Raji (cell line): ENCODE results near the gene SUPT6H.

Experiments used
- POLR2A ChIP-seq: IDR thresholded peaks from 2 replicates; pipeline ENCODE4 v1.6.1; 2011; ENCODE audit warnings: low read depth, low read length, control low read depth; ENCODE audit not compliant: insufficient read depth

Gene SUPT6H

GRCh38 chr17:28734712-28735241 is 72.8 kb downstream of the SUPT6H start:
- TF ChIP-seq POLR2A: no peak

GRCh38 chr17:28735242-28735722 is 73.3 kb downstream of the SUPT6H start:
- TF ChIP-seq POLR2A: no peak

GRCh38 chr17:28737316-28737715 is 75.3 kb downstream of the SUPT6H start:
- TF ChIP-seq POLR2A: no peak

DNA sequence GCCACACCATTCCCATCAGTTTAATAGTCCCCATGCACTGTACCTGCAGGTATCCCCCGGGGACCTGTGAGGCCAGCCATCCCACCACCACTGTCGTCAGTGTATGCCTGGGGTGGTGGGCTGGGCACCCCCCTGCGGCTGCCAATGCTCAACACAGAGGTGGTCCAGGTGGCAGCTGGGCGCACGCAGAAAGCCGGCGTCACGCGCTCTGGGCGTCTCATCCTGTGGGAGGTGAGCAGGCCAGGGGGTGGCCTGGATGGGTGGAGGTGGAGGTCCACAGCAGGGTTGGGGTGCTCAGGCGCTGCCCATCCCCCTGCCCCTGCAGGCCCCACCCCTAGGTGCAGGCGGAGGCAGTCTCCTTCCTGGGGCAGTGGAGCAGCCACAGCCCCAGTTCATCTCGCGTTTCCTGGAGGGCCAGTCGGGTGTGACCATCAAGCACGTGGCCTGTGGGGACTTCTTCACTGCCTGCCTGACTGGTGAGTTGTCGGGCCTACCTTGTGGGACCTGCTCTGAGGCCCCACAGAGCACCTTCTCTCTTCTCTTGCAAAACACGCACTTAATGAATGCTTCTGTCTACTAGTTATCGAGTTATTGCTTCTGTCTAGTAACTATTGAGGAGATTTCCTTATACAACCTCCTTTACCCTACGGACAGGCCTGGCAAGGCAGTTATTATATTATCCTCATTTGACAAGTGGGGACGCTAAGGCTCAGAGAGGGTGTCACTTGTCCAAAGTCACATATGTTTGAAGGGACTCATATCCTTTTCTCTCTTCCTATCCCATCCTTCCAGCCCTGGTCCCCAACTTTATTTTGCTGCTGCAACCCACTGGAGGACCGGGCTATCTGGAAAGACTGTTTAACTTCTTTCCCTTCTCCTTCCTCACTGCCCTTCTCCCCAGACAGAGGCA is 76.0 kb downstream of the SUPT6H start:
- TF ChIP-seq POLR2A: peak; percentile 86

- 0 out of 2 replicates have a peak, but pooled peaks have one; percentile 31 for TF ChIP-seq POLR2A
Observed at GRCh38 chr17:28738680-28739384, 76.8 kb downstream of the SUPT6H start.

GRCh38 chr17:28740406-28741357 is 78.7 kb downstream of the SUPT6H start:
- TF ChIP-seq POLR2A: no peak

DNA sequence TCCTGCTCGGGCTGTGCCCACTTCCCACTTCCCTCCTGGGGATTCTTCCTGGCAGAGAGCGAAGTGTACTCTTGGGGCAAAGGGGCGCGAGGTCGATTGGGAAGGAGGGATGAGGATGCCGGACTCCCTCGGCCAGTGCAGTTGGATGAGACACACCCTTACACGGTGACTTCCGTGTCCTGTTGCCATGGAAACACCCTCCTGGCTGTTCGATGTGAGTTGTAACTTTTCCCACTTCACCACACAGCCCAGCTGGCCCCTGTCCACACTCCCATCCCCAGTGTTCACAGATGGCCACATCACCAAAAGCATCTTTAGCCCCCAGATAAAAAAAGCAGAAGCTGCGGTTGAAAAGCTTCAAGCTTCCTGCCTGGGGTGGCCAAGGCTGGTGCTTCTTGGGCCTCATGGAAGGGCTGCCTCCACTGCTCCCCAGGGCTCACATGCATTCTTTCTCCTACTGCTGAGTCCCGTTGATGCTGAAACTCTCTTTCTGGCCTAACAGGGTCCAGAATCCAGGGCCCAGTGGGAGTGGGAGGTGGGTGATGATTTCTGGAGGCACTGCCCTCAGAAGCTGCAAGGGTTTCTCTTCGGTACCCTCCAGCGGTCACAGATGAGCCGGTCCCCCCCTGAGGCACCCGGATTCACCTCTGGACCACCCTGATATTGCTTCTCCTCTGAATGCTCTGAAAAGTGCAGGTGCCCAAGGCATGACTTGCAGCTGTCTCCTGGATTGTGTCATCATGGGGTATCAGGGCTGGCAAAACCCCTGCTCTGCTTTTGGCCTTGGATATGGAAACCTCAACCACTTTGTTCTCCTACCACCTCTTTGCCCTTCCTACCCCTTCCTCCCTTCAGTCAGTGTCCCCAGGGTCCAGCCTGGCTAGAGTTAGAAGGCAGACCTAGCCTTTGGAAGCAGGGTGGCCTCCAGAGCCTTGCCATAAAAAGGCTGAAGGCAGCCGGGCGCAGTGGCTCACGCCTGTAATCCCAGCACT is 79.6 kb downstream of the SUPT6H start:
- TF ChIP-seq POLR2A: peak; percentile 53

DNA sequence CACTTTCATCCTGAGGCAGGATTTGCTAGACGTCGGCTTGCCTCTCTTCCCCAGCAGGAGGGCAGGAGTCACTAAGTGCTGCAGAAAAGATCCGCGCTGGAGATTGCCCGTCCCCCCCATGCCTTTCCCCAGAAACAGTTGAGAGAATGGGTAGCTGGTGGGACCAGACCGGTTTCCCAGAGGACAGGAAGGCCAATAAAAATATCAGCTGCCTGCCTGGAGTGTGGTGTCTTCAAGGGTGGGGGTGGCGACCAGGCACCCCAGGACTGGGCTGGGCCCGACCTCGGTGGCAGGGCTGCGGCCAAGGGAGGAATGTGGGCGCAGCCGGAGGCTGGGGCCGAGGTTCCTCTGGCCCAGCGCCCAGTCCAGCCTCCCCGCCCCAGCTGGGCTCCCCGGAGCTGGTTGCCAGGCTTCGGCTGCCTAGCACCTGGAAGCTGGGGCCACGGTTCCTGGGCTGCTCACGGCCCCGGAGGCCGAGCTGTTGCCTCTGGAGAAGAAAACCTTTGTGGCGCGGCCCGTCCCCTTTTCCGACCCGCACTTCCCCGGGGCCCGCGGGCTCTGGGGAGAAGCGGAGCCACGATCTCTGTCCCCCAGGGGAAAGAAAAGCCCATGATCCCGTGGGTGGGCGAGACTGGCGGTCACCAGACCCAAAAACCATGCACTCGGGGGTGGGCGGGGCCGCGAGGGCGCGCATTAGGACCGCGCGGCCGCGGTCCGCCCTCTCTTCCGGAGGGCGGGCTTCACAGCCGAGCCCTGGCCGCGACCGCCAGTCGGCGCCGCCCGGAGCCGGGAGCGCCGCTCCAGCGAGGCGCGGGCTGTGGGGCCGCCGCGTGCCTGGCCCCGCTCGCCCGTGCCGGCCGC is 81.5 kb downstream of the SUPT6H start, which contains the start of gene TRAF4:
TSS of gene TRAF4 (plus strand) at position 769 of the 861 bp plus-strand sequence. CDS start 102 bp downstream, outside the sequence.
- TF ChIP-seq POLR2A: peak; percentile 86

DNA sequence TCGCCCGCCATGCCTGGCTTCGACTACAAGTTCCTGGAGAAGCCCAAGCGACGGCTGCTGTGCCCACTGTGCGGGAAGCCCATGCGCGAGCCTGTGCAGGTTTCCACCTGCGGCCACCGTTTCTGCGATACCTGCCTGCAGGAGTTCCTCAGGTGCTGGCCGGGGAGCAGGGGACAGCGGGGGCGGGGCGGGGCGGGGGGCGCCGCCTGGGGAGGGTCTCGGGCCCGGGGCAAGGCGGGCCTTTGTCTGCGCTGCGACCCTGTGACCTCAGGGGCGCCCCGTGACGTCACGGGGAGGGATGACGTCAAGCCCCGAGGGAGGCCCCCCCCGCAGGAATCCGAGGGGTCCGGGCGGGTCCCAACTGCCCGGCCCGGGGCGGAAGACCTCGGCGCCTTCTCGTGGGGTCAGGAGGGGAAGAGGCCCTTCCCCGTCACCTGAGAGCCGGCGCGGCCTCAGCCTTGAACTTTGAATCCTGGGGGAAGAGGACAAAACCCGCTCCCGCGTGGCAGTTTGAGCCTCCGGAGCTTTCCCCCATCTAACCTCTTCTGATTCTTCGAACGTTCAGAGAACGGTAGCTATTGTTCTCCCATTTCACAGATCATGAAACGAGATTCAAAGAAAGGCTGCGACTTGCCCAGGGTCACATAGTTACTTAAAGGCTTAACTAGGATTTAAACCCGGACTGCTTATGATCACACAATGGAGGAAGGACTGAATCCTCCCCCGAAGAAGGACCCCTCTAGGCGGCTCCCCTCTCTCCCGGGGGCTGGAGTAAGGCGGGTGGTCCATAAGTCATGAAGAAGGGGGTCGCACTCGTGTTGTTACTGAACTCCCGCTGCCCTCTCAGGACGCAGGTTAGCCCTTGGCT is 82.3 kb downstream of the SUPT6H start:
- TF ChIP-seq POLR2A: peak; percentile 43

- TF ChIP-seq POLR2A: peak; percentile 19; the same call in 1 of the 2 replicates
Observed at GRCh38 chr17:28744972-28745785, 83.2 kb downstream of the SUPT6H start.
